ENCODE measurements around the gene METTL16. TPM values are rescaled to one million over a fixed set of nuclear protein-coding genes. Genes with fewer than 3 reads are reported as not detected.
A peak's percentile ranks its signal among the peaks of the same experiment; 100 is the strongest.

Gene METTL16
- total and polyA plus RNA-seq, 2 of the 8 experiments (the other 6 are each of a cell fraction or from before 2014, with no cell fraction given) = 22.8 to 59.4 TPM

DNA sequence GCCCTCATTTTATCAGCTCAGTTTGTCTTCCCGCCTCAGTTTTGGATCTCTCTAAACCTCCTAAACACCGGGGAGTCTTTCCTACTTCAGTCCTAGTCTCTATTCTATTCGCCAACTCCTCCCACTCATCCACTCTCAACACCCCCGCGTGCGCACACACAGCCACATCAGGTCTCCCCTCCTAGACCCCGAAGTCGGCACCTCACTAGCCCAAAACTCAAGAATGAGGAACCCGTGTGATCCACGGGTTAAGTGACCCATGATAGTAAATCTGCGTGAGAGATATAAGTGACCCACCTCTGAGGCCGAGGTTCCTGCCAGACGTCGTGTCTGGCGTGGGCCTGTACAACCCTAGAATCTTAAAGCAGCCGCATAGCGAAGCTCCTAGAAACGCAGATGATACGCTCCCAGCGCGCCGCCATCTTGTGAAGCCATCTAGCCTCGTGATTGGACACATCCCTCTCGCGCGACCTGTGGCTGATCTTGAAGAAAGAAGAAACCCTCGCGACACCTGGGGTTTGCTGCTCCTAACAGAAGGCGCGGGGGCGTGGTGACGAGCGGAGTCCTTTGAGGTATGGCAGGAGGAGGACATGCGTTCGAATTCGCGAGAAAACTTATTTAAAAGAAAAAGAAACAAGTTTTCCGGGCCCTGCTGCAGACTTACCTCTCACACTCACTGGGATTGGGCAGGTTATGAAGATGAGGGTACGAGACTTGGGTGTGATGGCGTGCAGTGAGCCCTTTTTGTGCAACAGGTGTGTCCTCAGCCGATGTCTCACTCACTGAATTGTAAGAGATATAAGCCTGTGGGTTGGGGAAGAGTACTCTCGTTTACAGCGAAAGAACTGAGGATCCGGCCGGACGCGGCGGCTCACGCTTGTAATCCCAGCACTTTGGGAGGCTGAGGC lies at the start of gene METTL16 (continued):
- TF ChIP-seq PHF8 (conservative IDR thresholded peaks at IDR 0.05; ENCODE audit: low read depth, low read length) = peak; percentile 86
- TF ChIP-seq RAD21 (IDR thresholded peaks at IDR 0.05 in 1 of 2, conservative IDR thresholded peaks at IDR 0.05 in 1 of 2; ENCODE audit: low read depth in 2 of 2, low read length in 2 of 2) = no peak
- no peak for TF ChIP-seq RFX5 (IDR thresholded peaks at IDR 0.05; ENCODE audit: borderline replicate concordance, low read depth, low read length)
- TF ChIP-seq, protein P1, sequence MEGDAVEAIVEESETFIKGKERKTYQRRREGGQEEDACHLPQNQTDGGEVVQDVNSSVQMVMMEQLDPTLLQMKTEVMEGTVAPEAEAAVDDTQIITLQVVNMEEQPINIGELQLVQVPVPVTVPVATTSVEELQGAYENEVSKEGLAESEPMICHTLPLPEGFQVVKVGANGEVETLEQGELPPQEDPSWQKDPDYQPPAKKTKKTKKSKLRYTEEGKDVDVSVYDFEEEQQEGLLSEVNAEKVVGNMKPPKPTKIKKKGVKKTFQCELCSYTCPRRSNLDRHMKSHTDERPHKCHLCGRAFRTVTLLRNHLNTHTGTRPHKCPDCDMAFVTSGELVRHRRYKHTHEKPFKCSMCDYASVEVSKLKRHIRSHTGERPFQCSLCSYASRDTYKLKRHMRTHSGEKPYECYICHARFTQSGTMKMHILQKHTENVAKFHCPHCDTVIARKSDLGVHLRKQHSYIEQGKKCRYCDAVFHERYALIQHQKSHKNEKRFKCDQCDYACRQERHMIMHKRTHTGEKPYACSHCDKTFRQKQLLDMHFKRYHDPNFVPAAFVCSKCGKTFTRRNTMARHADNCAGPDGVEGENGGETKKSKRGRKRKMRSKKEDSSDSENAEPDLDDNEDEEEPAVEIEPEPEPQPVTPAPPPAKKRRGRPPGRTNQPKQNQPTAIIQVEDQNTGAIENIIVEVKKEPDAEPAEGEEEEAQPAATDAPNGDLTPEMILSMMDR (IDR thresholded peaks at IDR 0.05; ENCODE audit: control extremely low read depth in 1 of 3, insufficient read depth in 1 of 3, low read depth in 1 of 3, low read length in 3 of 3) = no peak
- TF ChIP-seq ASH2L (IDR thresholded peaks at IDR 0.05; ENCODE audit: low read length) = peak; percentile 73
- TF ChIP-seq CTBP2 (IDR thresholded peaks at IDR 0.05; ENCODE audit: borderline replicate concordance, insufficient read depth, insufficient read length, low read length) = no peak
- TF ChIP-seq TCF12 (IDR thresholded peaks at IDR 0.05; ENCODE audit: low read depth, low read length) = no peak
- TF ChIP-seq KDM4A (IDR thresholded peaks at IDR 0.05; ENCODE audit: low read depth, low read length, severe bottlenecking) = peak; percentile 49
- TF ChIP-seq RBBP5 (IDR thresholded peaks at IDR 0.05; ENCODE audit: borderline replicate concordance, low read depth, low read length) = peak; percentile 30; the same call in 1 of the 2 replicates
- TF ChIP-seq SP1 (IDR thresholded peaks at IDR 0.05; ENCODE audit: low read depth, low read length) = no peak
- TF ChIP-seq, protein P2, sequence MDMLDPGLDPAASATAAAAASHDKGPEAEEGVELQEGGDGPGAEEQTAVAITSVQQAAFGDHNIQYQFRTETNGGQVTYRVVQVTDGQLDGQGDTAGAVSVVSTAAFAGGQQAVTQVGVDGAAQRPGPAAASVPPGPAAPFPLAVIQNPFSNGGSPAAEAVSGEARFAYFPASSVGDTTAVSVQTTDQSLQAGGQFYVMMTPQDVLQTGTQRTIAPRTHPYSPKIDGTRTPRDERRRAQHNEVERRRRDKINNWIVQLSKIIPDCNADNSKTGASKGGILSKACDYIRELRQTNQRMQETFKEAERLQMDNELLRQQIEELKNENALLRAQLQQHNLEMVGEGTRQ (IDR thresholded peaks at IDR 0.05; ENCODE audit: low read length) = no peak
- no peak for TF ChIP-seq CBX5 (IDR thresholded peaks at IDR 0.05; ENCODE audit: low read depth, low read length)
- peak; percentile 96 for TF ChIP-seq CHD2 (IDR thresholded peaks at IDR 0.05; ENCODE audit: low read length)
- no peak for TF ChIP-seq SP2 (IDR thresholded peaks at IDR 0.05; ENCODE audit: low read length)
- peak; percentile 66; the same call in 1 of the 2 replicates for TF ChIP-seq EGR1 (IDR thresholded peaks at IDR 0.05; ENCODE audit: borderline replicate concordance, low read depth, low read length)
- TF ChIP-seq TAF1 (IDR thresholded peaks at IDR 0.05; ENCODE audit: low read depth, low read length) = peak; percentile 95
- TF ChIP-seq JUN (IDR thresholded peaks at IDR 0.05; ENCODE audit: low read depth, low read length) = no peak
- peak; percentile 93 for TF ChIP-seq KDM5A (IDR thresholded peaks at IDR 0.05; ENCODE audit: low read length)
- TF ChIP-seq, protein P3, sequence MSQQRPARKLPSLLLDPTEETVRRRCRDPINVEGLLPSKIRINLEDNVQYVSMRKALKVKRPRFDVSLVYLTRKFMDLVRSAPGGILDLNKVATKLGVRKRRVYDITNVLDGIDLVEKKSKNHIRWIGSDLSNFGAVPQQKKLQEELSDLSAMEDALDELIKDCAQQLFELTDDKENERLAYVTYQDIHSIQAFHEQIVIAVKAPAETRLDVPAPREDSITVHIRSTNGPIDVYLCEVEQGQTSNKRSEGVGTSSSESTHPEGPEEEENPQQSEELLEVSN (IDR thresholded peaks at IDR 0.05) = 0 out of 2 replicates have a peak, but pooled peaks have one; percentile 5
